ENCODE data around the gene MISFA. TPM values are rescaled to one million over a fixed set of nuclear protein-coding genes. Genes with fewer than 3 reads are reported as not detected.

MISFA gene
- total RNA-seq (2014; rRNA removed; shearing (Covaris generic)) (not detected in 2 replicates), polyA plus RNA-seq (2016; fragmentation: Nextera tagmentation; extraction: Ambion mirVana) (1.8 and 2.1 TPM in 2 replicates)

DNA sequence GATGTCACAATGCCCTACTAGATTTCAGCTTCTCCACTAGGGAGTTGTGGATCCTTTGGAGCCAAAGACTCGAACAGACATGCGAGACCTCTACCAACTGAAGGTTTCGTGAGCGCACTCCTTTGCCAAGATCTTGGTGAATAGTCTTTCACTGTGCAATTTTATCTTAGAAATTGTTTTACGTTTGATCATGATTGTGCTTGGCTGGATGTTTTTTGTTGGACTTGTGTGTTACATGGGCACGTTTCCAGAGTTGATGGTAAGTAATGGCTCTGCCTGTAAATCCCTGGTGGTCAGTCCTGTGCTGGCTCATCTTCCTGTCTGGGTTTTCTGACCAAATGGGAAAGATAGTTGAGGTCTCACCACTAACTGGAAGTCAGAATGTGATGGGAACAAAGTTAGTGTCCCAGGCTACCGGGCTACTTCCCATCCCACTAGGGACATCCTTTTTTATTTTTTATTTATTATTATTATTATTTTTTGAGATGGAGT, at the start of gene MISFA:
Gene MISFA, plus strand, starts transcription at position 51 of the 492 bp plus-strand sequence. Its CDS starts 140 bp downstream, at position 191.
- Histone ChIP-seq H3F3A (ENCODE audit: insufficient read depth) (peaks cover 3% of the 10 kb centered on the region; the same call in 1 of the 2 replicates), H4K20me1 (ENCODE audit: insufficient read depth) (no peaks in the 10 kb centered on the region)
- 87% methylated on average over 7 of the region's 7 CpGs for WGBS, 2 experiments (ENCODE audit: low coverage in 1 of 2, low lambda C conversion rate in 2 of 2, missing lambda C conversion rate in 2 of 2)

DNA sequence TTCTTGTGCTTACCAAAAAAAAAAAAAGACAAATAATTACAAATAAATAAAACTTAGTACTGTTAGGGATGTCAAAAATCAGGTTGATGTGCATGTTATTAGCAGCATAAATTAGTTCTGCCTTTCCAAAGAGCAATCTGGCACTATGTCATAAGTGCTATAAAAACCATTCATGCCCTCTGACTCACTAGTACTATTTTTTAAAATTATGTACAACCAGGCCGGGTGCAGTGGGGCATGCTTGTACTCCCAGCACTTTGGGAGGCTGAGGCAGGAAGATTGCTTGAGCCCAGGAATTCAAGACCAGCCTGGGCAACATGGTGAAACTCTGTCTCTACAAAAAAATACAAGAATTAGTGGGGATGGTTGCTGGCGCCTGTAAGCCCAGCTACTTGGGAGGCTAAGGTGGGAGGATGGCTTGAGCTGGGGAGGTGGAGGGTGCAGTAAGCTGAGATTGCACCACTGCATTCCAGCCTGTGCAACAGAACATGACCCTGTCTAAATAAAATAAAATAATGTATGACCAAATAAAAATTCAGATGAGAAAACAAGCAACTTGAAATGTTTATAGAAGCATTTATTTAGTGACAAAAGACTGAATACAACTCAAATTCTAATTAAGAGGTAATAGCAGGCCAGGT, 36.4 kb upstream of the MISFA start:
- H3K9ac ChIP-seq: no peak overlapping the region
- in situ Hi-C loops (cut with MboI): no loop called here
- H3F3A ChIP-seq (ENCODE audit: insufficient read depth): peaks cover 19% of the 10 kb centered on the region
- no peak overlapping the region for H2AFZ ChIP-seq
- DNase-seq: peak; percentile 41
- H3K79me2 ChIP-seq (ENCODE audit: insufficient read depth): no peaks in the 10 kb centered on the region
- no peak overlapping the region for H3K27ac ChIP-seq
- WGBS, 2 experiments (ENCODE audit: low coverage in 1 of 2, low lambda C conversion rate in 2 of 2, missing lambda C conversion rate in 2 of 2): 89 to 91% methylated on average over 2 of the region's 2 CpGs
- H3K9me2 ChIP-seq (ENCODE audit: insufficient read depth): no peaks in the 10 kb centered on the region
- peaks cover 15% of the 10 kb centered on the region for H3K36me3 ChIP-seq (ENCODE audit: low read depth)
- H3K9me3 ChIP-seq (ENCODE audit: low read depth): no peaks in the 10 kb centered on the region
- H3K4me1 ChIP-seq (ENCODE audit: insufficient read depth): peaks cover 16% of the 10 kb centered on the region
- no peaks in the 10 kb centered on the region for H3K27me3 ChIP-seq (replicated peaks; ENCODE audit: insufficient read depth)
- no peaks in the 10 kb centered on the region for H4K20me1 ChIP-seq (ENCODE audit: insufficient read depth)
- H3K4me2 ChIP-seq (ENCODE audit: unreplicated experiment): no peak overlapping the region
- H3K4me3 ChIP-seq: no peak overlapping the region
- no peak for TF ChIP-seq EZH2phosphoT487 (IDR thresholded peaks at IDR 0.05; ENCODE audit: insufficient read depth, low read depth)
- no peak for TF ChIP-seq EZH2 (IDR thresholded peaks at IDR 0.05; ENCODE audit: insufficient read depth, poor library complexity, severe bottlenecking)

More for the DNA sequence above, at the start of gene MISFA:
- Histone ChIP-seq H3K4me2 (ENCODE audit: unreplicated experiment) (no peak within 1 kb of the TSS), H3K79me2 (ENCODE audit: insufficient read depth) (no peaks in the 10 kb centered on the region), H3K4me3 (no peak within 1 kb of the TSS), H3K27me3 (replicated peaks; ENCODE audit: insufficient read depth) (no peaks in the 10 kb centered on the region), H3K4me1 (ENCODE audit: insufficient read depth) (no peaks in the 10 kb centered on the region), H3K36me3 (ENCODE audit: low read depth) (no peaks in the 10 kb centered on the region; the same call in 1 of the 2 replicates), H3K9ac (no peak within 1 kb of the TSS), H3K9me2 (ENCODE audit: insufficient read depth) (no peaks in the 10 kb centered on the region), H2AFZ (no peak within 1 kb of the TSS), H3K27ac (no peak within 1 kb of the TSS), H3K9me3 (ENCODE audit: low read depth) (no peaks in the 10 kb centered on the region)
- no peak for DNase-seq
- in situ Hi-C loops (cut with MboI): no loop called here
- TF ChIP-seq EZH2 (IDR thresholded peaks at IDR 0.05; ENCODE audit: insufficient read depth, poor library complexity, severe bottlenecking): no peak
- TF ChIP-seq EZH2phosphoT487 (IDR thresholded peaks at IDR 0.05; ENCODE audit: insufficient read depth, low read depth): no peak

DNA sequence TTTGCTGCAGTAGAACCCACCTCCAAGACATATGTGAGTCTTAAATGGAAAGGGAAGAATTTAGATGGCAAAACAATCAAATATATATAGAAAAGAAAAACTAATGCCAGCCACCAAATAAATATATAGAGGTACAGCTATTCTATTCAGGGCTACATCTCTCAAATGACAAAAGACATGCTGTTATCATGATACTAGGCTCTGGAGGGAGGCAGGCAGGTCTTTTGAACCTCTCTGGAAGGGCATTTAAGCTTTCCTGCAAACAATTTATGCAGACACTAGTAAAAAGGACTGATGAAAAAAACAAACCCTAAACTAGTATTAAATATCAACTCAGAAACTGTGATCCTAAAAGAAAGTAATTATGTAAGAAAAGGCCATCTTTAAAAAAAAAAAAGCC, 35.4 kb upstream of the MISFA start:
- Histone ChIP-seq H3K9ac (no peak overlapping the region), H3K9me3 (ENCODE audit: low read depth) (no peaks in the 10 kb centered on the region), H4K20me1 (ENCODE audit: insufficient read depth) (no peaks in the 10 kb centered on the region), H3K4me3 (no peak overlapping the region), H3K27ac (no peak overlapping the region), H3F3A (ENCODE audit: insufficient read depth) (peaks cover 21% of the 10 kb centered on the region), H3K79me2 (ENCODE audit: insufficient read depth) (no peaks in the 10 kb centered on the region), H3K9me2 (ENCODE audit: insufficient read depth) (no peaks in the 10 kb centered on the region), H3K4me1 (ENCODE audit: insufficient read depth) (peaks cover 16% of the 10 kb centered on the region), H3K36me3 (ENCODE audit: low read depth) (peaks cover 15% of the 10 kb centered on the region), H3K4me2 (ENCODE audit: unreplicated experiment) (no peak overlapping the region), H2AFZ (no peak overlapping the region), H3K27me3 (replicated peaks; ENCODE audit: insufficient read depth) (no peaks in the 10 kb centered on the region)
- no peak for TF ChIP-seq EZH2phosphoT487 (IDR thresholded peaks at IDR 0.05; ENCODE audit: insufficient read depth, low read depth)
- TF ChIP-seq EZH2 (IDR thresholded peaks at IDR 0.05; ENCODE audit: insufficient read depth, poor library complexity, severe bottlenecking): no peak
- no peak for DNase-seq
- in situ Hi-C loops (cut with MboI): no loop called here

DNA sequence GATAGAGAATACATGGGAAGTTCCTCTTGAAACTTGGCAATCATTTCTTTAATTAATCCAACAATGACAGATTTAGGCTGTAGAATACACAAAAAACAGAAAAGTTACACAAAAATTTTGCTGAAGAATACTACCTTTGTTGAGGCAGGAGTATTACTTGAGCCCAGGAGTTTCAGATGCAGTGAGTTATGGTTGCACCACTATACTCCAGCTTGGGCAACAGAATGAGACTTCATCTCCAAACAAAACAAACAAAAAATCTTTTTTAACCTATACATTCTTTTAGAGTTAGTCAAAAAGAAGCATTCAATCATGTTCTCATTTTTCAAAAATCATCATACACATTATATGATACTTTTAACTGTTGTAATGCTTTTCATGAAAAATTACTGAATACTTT, 33.2 kb upstream of the MISFA start:
- H3K27ac ChIP-seq: peak overlapping the region; percentile 52
- H3K4me1 ChIP-seq (ENCODE audit: insufficient read depth): peaks cover 16% of the 10 kb centered on the region
- H3K9me2 ChIP-seq (ENCODE audit: insufficient read depth): no peaks in the 10 kb centered on the region
- in situ Hi-C loops (cut with MboI): no loop called here
- H3K27me3 ChIP-seq (replicated peaks; ENCODE audit: insufficient read depth): no peaks in the 10 kb centered on the region
- no peaks in the 10 kb centered on the region for H3K79me2 ChIP-seq (ENCODE audit: insufficient read depth)
- H2AFZ ChIP-seq: no peak overlapping the region
- no peak overlapping the region for H3K4me2 ChIP-seq (ENCODE audit: unreplicated experiment)
- H3K36me3 ChIP-seq (ENCODE audit: low read depth): peaks cover 21% of the 10 kb centered on the region
- TF ChIP-seq EZH2phosphoT487 (IDR thresholded peaks at IDR 0.05; ENCODE audit: insufficient read depth, low read depth) (no peak), EZH2 (IDR thresholded peaks at IDR 0.05; ENCODE audit: insufficient read depth, poor library complexity, severe bottlenecking) (no peak)
- no peak overlapping the region for H3K4me3 ChIP-seq
- 0 out of 2 replicates have a peak overlapping the region, but pooled peaks have one; percentile 21 for H3K9ac ChIP-seq
- H3F3A ChIP-seq (ENCODE audit: insufficient read depth): peaks cover 21% of the 10 kb centered on the region
- DNase-seq: no peak
- no peaks in the 10 kb centered on the region for H3K9me3 ChIP-seq (ENCODE audit: low read depth)
- H4K20me1 ChIP-seq (ENCODE audit: insufficient read depth): no peaks in the 10 kb centered on the region
